ENCODE data around the gene FAM174B. TPM values are rescaled to one million over a fixed set of nuclear protein-coding genes. Genes with fewer than 3 reads are reported as not detected.
"Not testable (repeated sequence)": the region's sequence is repeated elsewhere in the genome, so short reads cannot be mapped to it uniquely, and the experiment has no call there.

FAM174B gene
- total RNA-seq, 1 experiment from 2014 or later: 8.3 TPM

- Histone ChIP-seq H3K27ac (no peak overlapping the region), H3K27me3 (no peaks in the 10 kb centered on the region), H3K9me3 (replicated peaks) (no peaks in the 10 kb centered on the region), H3K4me3 (no peak overlapping the region), H3K36me3 (no peaks in the 10 kb centered on the region), H3K4me1 (peaks cover 2% of the 10 kb centered on the region; the same call in 1 of the 2 replicates)
- no peak for DNase-seq
Measured at GRCh38 chr15:92611150-92611549, 44.4 kb downstream of the FAM174B start.

GRCh38 chr15:92610101-92610520 lies 45.5 kb downstream of the FAM174B start:
- no peak overlapping the region for H3K4me3 ChIP-seq
- no peaks in the 10 kb centered on the region for H3K36me3 ChIP-seq
- DNase-seq: peak in 1 of 2 experiments; percentile 49

GRCh38 chr15:92608866-92609700 lies 46.5 kb downstream of the FAM174B start:
- H3K36me3 ChIP-seq: no peaks in the 10 kb centered on the region
- no peaks in the 10 kb centered on the region for H3K4me1 ChIP-seq
- no peak for DNase-seq
- no peak overlapping the region for H3K4me3 ChIP-seq
- H3K27ac ChIP-seq: no peak overlapping the region
- H3K9me3 ChIP-seq (replicated peaks): no peaks in the 10 kb centered on the region
- H3K27me3 ChIP-seq: no peaks in the 10 kb centered on the region

More at GRCh38 chr15:92610101-92610520, 45.5 kb downstream of the FAM174B start:
- Histone ChIP-seq H3K27me3 (no peaks in the 10 kb centered on the region), H3K27ac (no peak overlapping the region), H3K9me3 (replicated peaks) (no peaks in the 10 kb centered on the region), H3K4me1 (no peaks in the 10 kb centered on the region)

DNA sequence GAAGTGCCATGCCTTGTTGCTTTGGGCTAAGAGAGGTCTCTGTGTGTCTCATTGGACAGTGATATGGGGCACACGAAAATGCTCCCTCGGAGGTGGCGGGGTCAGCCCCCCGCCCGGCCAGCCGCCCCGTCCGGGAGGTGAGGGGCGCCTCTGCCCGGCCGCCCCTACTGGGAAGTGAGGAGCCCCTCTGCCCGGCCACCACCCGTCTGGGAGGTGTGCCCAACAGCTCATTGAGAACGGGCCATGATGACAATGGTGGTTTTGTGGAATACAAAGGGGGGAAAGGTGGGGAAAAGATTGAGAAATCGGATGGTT lies 48.8 kb downstream of the FAM174B start:
- not testable (repeated sequence) for H3K27me3 ChIP-seq; H3K36me3 ChIP-seq; H3K4me3 ChIP-seq; H3K9me3 ChIP-seq (replicated peaks); DNase-seq; H3K27ac ChIP-seq; H3K4me1 ChIP-seq

DNA sequence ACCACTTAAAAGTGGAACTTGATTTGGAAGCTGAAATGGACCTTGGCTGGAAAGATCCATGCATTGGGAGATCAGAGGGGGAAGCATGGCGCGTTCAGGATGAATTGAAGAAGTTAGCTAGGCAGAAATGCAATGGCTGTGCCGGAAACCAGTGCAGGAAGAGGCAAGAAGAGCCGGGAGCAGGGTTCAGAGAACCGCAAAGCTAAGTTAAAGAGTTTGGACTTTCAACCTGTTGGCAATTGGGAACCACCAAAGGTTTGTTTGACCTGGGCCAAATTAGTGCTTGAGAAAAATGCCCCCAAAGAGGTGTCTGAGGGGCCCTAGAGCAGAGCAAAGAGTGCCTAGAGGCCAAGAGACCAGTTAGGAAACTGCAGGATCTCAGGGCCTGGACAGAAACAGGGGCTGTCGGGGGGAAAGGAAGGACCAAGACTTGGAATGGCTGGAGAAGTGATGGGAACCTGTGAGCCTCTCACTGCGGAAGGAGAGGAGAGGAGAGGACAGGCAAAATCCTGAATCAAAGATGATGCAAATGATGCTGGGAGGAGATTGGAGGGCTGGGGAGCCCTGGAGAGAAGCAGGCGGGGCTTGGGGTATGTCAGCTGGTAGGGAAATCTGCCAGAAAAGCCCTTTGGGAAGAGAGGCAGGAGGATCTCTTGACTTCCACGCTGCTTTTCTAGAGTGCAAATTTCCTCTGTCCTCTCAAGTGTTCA lies 49.3 kb downstream of the FAM174B start:
- Histone ChIP-seq H3K27ac (no peak overlapping the region), H3K9me3 (replicated peaks) (no peaks in the 10 kb centered on the region), H3K36me3 (no peaks in the 10 kb centered on the region), H3K4me1 (no peaks in the 10 kb centered on the region), H3K4me3 (no peak overlapping the region), H3K27me3 (no peaks in the 10 kb centered on the region)
- DNase-seq: no peak

GRCh38 chr15:92605225-92605944 lies 50.2 kb downstream of the FAM174B start:
- Histone ChIP-seq H3K4me3 (no peak overlapping the region), H3K27me3 (no peaks in the 10 kb centered on the region), H3K4me1 (no peaks in the 10 kb centered on the region), H3K9me3 (replicated peaks) (no peaks in the 10 kb centered on the region), H3K36me3 (no peaks in the 10 kb centered on the region), H3K27ac (no peak overlapping the region)
- DNase-seq: no peak

GRCh38 chr15:92603743-92604470 lies 51.7 kb downstream of the FAM174B start:
- Histone ChIP-seq H3K36me3 (no peaks in the 10 kb centered on the region), H3K9me3 (replicated peaks) (no peaks in the 10 kb centered on the region), H3K4me1 (peaks cover 7% of the 10 kb centered on the region), H3K27me3 (no peaks in the 10 kb centered on the region), H3K27ac (no peak overlapping the region), H3K4me3 (no peak overlapping the region)
- DNase-seq: no peak

- H3K36me3 ChIP-seq: no peaks in the 10 kb centered on the region
- DNase-seq: no peak
- no peak overlapping the region for H3K27ac ChIP-seq
- H3K27me3 ChIP-seq: no peaks in the 10 kb centered on the region
- H3K4me1 ChIP-seq: peaks cover 7% of the 10 kb centered on the region
- no peak overlapping the region for H3K4me3 ChIP-seq
- H3K9me3 ChIP-seq (replicated peaks): no peaks in the 10 kb centered on the region
Measured at GRCh38 chr15:92603278-92603677, 52.3 kb downstream of the FAM174B start.

GRCh38 chr15:92602267-92602593 lies 53.3 kb downstream of the FAM174B start:
- H3K4me1 ChIP-seq: peaks cover 7% of the 10 kb centered on the region

GRCh38 chr15:92601592-92602266 lies 53.8 kb downstream of the FAM174B start:
- DNase-seq: no peak
- Histone ChIP-seq H3K27me3 (no peaks in the 10 kb centered on the region), H3K4me1 (peaks cover 7% of the 10 kb centered on the region), H3K36me3 (no peaks in the 10 kb centered on the region), H3K4me3 (no peak overlapping the region), H3K9me3 (replicated peaks) (no peaks in the 10 kb centered on the region), H3K27ac (no peak overlapping the region)

More at GRCh38 chr15:92602267-92602593, 53.3 kb downstream of the FAM174B start:
- no peak for DNase-seq
- H3K4me3 ChIP-seq: no peak overlapping the region
- H3K27me3 ChIP-seq: no peaks in the 10 kb centered on the region
- H3K27ac ChIP-seq: no peak overlapping the region
- no peaks in the 10 kb centered on the region for H3K9me3 ChIP-seq (replicated peaks)
- no peaks in the 10 kb centered on the region for H3K36me3 ChIP-seq

GRCh38 chr15:92600856-92601255 lies 54.7 kb downstream of the FAM174B start:
- no peaks in the 10 kb centered on the region for H3K27me3 ChIP-seq
- peaks cover 11% of the 10 kb centered on the region for H3K4me1 ChIP-seq
- no peak overlapping the region for H3K27ac ChIP-seq
- no peaks in the 10 kb centered on the region for H3K9me3 ChIP-seq (replicated peaks)
- no peaks in the 10 kb centered on the region for H3K36me3 ChIP-seq
- no peak for DNase-seq
- H3K4me3 ChIP-seq: no peak overlapping the region

DNA sequence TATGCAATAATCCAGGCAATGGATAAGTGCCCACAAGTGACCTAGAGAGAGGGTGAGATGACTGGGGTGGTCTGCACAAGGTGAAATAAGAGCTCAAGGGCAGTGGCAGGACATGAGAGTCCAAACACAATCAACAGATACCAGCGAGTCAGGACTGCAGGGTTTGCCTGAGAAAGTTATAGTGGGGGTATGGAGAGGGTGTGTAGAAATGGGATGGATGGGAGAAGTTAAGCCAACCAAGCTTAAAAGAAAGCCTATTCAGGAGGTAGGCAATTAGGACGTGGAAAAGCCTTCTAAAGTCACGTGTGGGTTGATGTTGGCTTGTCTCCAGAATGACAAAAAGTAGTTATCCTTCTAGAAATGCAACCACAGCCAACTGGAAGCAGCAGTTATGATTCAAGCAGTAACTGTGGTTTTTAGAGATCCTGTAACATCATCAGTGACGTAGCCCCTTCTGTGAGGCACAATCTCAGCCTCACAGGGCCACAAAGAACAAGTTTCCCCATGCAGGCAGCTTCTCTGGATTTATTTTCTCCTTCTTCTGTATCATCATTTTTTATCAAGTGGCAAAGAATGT lies 56.1 kb downstream of the FAM174B start:
- peaks cover 17% of the 10 kb centered on the region for H3K4me1 ChIP-seq
- no peaks in the 10 kb centered on the region for H3K36me3 ChIP-seq
- H3K4me3 ChIP-seq: no peak overlapping the region
- no peaks in the 10 kb centered on the region for H3K9me3 ChIP-seq (replicated peaks)
- no peaks in the 10 kb centered on the region for H3K27me3 ChIP-seq
- no peak overlapping the region for H3K27ac ChIP-seq
- DNase-seq: peak in 1 of 2 experiments; percentile 55

- DNase-seq: no peak
- Histone ChIP-seq H3K27me3 (no peaks in the 10 kb centered on the region), H3K36me3 (no peaks in the 10 kb centered on the region), H3K27ac (no peak overlapping the region), H3K9me3 (replicated peaks) (no peaks in the 10 kb centered on the region), H3K4me3 (no peak overlapping the region), H3K4me1 (peaks cover 17% of the 10 kb centered on the region)
Measured at GRCh38 chr15:92597548-92597947, 58.0 kb downstream of the FAM174B start.

- Histone ChIP-seq H3K9me3 (replicated peaks) (no peaks in the 10 kb centered on the region), H3K4me1 (peaks cover 17% of the 10 kb centered on the region), H3K27me3 (no peaks in the 10 kb centered on the region), H3K4me3 (no peak overlapping the region), H3K27ac (no peak overlapping the region), H3K36me3 (no peaks in the 10 kb centered on the region)
- DNase-seq: no peak
Measured at GRCh38 chr15:92596623-92597022, 59.0 kb downstream of the FAM174B start.
